HG03045 (cell line): Measurements from ENCODE around the gene NRP2.

Source experiments
- ATAC-seq: cut with Tn5 transposase; IDR thresholded peaks from one replicate; pipeline ENCODE4 v1.9.1; 2021; ENCODE audit warnings: mild to moderate bottlenecking, moderate library complexity; ENCODE audit not compliant: unreplicated experiment

NRP2 gene

DNA sequence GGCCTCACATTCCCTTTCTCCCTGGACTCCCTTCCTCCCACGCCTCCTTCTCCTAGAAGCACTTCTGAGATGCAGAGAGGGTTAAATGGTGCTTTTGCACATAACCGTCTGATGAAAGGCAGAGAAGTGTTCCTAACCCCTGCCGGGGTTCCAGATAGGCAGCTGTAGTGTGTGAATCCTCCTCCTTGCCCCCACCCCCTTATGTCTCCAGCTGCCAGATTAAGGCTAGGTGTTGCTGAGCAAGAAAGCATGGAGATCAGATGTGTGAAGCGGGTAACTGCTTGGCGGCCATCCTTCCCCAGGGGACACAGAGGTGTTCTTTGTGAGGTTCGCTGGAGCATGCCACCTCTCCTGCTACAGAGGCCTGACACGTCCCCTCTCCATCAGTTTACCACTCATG is 88.3 kb downstream of the NRP2 start:
- ATAC-seq = no peak

DNA sequence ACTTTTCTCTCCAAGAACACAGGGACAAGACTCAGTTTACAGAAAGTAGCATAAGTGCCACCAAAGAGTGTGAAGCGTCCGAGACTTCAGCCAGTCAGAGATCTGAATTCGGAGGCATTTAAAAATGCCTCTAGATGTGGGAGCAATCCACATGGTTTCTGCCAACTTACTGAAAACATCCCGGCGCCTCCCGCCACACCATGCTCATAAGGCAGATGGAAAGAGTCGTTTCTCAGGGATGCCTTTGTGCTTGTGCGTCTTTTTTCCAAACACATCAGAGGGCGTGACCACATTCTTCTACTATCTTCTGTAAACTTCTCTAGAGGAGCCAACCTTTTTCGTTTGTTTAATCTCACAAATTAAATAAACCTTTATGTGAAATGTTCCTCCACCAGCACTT is 88.7 kb downstream of the NRP2 start:
- ATAC-seq = no peak

DNA sequence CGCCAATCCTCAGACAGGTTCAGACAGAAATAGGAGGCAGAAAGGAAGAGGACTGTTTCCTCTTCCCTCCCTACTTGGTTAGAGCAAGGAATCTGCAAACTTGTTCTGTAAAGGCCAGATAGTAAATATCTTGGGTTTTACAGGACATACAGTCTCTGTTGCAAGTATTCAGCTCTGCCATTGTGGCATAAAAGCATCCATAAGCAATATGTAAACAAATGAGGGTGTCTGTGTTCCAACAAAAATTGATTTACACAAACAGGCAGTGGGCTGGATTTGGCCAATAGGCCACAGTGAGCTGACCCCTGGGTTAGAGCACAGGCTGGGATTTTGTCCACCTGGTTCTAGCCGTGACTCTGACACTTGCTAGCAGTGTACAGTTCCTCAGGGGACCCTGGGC is 89.4 kb downstream of the NRP2 start:
- ATAC-seq = no peak

DNA sequence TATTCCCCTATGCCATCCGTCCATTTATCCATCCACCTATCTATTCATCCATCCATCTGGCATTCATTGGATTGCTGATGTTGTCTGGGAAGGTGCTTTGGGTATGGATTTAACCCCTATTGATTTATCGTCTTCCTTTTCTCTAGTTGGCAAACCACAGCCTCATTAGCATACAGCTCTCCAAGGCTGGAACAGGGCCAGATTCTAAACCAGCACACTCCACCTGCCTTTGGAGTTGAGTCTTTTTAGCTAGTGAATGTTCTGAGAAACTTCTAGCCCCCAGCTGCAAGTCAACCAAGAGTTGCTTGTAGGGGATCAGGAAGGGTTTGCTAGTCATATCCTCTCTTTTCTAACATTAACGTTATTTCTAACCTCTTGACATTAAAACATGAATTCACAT is 90.7 kb downstream of the NRP2 start:
- no peak for ATAC-seq

DNA sequence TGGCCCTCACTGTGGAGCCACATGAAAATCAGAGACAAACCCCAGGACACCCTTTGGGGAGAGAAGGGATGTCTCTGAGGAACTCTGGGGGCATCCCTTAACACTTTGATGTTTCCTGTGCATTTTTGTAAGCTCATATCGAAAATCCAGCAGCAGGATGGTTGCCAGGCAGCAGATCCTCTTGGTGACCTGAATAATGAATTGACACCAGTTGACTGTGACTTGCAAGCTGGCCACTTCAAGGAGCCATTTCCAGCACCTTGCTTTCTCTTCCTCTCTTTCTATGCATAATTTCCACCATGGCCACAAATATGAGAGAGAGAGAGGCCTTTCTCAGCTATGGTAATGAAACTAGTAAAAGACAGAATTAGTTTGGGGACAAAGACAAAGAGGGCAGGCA is 91.7 kb downstream of the NRP2 start:
- no peak for ATAC-seq

DNA sequence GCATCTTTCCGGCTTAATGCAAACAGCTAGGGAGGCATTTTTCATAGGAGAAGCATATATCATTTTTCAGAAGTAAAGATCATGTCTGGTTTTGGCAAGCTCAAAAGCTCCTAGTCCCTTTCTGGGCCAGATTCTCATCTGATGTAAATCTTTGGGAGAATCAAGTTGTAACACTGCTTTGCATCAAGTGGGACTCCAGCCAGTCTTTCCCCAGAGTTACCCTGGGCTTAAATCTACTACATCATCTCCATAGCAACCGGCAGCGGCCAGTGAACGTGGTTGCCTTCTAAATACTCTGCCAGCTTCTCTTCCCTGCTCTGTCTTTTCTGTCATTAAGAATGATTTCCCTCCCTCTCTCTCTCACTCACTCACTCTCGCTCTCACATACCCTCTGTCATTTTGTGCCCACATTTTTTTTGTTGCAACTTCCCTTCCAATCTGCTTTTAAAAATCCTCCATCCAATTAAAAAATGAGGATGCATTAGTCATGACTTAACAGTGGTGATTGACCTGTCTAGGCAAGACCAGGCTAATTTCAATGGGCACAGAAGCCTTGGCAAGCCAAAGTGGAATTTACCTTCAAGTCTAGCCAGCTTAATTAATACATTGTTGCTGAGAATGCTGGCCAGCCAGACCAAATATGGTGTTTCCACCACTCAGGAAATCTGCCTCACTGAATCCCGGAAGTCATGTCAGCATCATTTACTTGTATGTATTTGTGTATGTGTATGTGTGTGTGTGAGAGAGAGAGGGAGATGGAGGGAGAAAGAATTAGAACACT is 93.0 kb downstream of the NRP2 start:
- ATAC-seq = no peak

DNA sequence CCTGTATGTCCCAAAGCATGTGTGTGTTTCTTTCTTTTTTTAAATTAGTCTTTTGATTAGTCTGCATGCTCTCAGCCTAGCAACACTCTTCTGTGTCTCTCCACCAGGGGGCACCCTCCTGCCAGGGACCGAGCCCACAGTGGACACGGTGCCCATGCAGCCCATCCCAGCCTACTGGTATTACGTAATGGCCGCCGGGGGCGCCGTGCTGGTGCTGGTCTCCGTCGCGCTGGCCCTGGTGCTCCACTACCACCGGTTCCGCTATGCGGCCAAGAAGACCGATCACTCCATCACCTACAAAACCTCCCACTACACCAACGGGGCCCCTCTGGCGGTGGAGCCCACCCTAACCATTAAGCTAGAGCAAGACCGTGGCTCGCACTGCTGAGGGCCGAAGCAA is 93.8 kb downstream of the NRP2 start:
- ATAC-seq = no peak

DNA sequence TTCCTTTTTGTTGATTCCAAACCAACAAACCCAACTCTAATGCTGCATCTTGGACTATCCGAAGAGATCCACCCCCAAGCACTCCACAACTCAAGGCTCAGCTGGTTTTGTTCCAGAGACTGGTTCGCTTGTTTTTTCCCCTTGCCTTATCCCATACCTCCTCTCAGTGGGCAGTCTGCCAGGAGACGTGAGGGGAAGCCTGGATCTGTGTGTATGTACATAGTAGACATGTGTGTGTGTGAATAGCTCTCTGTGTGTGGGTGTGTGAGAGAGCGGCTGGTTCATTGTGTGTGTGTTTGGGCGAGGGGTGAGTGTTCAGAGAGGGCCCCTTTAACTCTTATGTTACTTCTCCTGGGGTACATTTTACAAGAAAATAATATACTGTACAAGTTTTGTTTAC is 94.4 kb downstream of the NRP2 start:
- no peak for ATAC-seq

DNA sequence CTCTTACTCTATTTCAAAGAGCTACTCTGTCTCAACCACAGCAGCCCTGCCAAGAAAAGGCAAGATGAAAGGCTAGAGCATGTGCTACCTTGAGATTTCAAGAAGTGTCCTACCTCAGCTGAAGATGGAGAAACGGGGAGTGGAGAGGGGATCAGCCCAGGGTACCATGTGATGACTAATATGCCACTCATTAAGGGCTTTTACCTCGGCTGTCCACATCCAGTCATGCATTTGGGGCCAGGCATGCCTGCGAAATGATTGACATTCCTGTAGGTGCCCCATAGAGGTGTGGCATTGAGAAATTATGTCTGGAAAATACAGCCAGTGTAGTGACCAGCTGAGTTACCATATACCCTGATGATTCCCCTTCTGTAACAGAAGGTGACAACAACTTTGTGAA is 96.1 kb downstream of the NRP2 start:
- no peak for ATAC-seq

DNA sequence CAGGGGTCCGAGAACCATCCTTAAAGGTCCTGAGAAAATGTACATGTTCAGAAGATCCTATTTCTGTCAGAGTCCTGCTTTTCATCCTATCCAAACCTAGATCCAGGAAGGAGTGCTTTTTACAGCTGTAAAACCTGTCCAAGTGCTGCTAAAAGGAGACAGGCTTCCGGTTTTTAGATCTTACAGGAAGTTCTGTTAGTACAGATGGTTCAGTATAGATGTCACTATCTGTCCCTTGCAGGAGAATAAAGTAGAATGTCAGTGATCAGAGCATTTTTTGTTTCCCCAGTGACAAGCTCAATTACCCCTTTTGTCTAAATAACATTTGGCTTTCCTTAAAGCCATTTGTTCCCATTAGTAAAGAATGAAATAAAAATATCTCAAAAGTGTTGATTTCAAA is 98.3 kb downstream of the NRP2 start:
- ATAC-seq = no peak

DNA sequence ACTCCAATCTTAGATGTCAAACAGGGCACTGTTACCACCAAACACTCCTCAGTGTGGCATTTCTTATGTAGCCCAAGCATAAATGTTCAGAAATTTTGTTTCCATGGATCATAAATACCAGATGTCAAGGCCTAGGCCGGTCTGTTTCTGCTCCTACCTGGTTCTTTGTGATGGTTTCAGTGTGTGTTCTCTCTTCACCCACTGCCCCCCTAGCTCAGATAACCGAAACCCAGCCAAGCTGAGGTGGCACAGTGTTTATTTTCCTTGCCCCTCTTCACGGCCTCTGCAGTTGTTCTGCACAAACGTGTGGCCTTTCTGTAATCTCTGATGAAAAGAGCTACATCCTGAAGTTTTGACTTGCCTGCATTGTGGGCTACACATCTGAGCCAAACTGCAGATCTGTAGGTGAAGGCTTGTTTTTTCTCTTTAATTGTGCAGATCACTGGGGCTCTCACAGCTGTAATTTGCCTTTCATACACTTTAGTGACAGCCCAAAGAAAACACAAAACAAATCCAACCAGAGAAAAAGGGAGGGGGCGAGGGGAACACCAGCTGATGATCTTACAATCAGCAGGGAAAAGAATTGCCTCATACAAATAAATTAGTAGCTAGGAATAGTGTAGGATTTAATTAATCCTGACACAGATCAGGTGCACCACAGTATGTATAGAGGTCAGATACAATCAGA is 99.1 kb downstream of the NRP2 start:
- ATAC-seq = no peak

DNA sequence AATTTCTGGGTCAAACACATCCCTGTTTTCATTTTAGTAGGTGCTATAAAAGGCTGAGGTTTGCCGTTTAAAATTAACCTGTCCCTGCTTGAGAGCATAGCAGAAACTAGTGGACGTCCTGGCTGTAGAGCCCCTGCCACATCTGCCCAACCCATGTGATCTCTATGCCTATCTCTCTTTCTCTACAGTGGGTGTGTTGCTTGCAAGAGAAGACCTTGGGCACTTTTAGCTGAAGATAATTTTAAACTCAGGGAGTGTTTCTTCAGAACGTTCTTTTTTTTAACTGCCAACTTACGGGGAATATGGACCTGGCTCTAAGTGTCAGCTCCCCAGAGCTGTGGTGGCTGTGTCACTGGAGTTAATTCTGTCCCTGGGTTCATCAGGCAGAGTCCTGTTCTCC is 100.6 kb downstream of the NRP2 start:
- no peak for ATAC-seq

DNA sequence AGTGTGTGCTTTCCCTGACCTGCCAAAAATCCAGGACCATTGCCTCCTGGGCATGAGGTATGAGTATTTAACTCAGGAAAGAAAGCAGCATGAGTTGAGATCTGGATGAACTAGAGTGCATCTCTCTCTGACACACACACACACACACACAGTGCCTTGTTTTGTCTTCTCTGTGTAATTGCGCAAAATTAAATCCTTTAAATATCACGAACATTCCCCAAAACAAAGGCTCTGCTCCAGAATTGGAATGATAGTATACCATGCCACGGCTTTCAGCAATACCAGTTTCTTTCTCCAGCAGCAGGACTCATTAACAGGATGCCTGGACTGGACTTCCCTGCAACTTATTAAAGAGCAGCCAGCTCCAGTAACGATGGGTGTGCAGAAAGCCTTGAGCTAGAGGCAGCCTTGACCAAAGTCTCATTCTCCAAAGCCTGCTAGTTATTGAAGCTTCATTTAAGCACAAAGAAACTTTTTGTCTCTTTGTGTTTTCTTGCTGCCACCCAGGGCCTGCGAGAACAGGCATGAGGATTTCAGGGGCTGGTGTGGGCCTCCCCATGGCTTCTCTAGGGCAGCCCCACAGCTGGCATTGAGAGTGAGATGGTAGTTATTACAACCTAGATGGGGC is 101.7 kb downstream of the NRP2 start:
- no peak for ATAC-seq

DNA sequence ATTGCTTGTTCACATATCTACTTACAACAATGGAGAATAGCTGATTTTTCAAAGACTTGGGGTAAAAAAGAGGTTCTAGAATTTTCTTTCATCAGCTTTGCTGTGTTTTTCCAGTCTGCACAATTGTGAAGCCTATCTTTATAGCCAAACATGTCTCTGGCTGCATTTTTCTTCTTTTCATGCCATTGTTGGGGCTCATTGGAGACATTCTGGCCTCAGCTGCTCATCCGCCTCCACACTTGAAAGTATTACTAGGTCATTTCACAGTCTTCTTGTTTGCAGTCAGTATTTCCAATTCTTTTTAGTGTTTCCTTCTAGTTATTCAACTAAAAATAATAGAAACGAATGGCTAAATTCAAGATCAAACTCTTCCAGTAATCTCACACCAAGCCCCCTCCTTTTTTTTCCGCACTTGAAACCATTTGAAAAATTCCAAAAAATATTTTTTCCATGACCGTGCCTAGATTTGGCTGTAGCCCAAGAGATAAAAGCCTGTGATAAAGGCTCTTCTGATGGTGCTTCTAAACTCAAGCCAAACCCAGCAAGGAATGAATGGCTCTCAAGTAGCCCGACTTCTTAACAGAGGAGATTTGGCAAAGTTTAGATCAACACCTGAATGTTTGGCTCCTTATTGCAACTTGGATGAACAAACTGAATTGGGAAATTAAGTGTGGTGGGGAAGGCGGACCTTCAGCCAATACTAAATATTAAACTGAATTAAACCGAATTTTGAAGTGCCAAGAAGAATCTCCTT is 103.4 kb downstream of the NRP2 start:
- no peak for ATAC-seq

DNA sequence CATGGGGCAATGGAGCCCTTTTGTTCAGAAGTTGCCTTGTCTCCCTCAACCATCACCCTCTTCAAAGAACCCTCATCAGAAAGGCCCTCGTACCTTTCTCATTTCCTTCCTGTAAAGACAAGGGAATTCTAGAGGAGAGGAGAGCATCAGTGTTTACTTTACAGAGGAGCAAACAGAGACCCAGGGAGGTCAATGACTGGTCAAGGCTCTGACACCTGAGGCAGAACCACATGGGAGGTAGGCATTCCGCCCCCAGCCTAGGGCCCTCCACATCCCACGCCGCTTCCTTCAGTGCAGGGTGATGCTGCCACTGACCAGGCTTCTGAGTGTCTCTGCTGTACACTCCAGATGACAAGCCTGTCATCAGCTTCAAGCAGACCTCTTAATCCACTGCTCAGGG is 104.7 kb downstream of the NRP2 start:
- ATAC-seq = no peak

DNA sequence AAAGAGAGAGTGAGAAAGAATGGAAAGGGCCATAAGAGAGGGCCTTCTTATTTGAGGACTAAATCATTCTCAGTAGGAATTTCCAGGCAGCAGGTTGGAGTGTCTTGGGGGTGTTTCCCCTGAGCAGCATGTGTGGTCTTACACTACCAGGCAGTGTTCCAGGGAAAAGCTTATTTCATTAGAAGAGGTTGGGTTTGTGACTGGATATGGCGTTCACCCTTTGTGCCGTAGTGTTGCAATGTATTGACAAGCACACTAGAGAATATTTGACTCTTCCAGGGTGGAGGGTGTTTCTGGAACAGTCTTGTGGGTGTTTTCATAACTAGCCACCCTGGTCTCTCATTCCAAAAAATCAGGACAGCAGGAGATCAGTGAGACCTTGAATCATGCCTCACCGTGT is 105.5 kb downstream of the NRP2 start:
- no peak for ATAC-seq

DNA sequence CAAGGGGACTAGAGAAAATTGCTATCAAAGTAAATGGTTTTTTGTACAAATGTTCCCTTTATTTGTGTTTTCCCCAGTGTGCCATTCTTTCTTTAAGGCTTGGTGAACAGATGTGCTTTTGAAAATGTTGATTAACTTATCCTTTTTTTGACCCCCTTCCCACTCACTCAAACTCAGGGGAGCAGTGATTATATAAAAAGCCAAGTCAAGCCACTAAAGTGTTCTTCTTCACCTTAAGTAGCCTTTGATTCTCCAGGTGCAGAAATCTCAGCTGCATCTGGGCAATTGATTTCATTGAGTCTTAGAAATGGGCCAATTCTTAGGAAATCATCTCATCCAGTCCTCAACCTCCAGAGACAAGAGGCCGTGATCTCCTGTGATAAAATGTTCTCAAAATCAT is 107.6 kb downstream of the NRP2 start:
- no peak for ATAC-seq

DNA sequence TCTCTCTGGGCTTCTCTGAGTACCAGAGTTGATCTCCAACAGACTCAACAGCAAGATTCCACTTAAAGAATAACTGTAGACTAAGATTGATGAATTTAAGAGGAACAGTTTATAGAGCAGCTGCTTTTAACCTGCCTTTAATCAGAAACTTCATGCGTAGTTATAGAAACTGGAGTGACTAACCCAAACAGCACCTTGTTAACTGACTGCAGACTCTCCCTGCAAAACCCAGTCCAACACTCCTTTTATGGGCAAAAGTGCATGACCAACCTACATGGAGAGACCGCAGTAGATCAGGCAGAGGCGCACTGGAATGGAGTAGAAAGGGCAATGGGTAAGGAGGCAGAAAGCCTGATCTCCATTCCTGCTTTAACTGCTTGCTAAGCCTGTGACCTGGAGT is 110.6 kb downstream of the NRP2 start:
- ATAC-seq = no peak

DNA sequence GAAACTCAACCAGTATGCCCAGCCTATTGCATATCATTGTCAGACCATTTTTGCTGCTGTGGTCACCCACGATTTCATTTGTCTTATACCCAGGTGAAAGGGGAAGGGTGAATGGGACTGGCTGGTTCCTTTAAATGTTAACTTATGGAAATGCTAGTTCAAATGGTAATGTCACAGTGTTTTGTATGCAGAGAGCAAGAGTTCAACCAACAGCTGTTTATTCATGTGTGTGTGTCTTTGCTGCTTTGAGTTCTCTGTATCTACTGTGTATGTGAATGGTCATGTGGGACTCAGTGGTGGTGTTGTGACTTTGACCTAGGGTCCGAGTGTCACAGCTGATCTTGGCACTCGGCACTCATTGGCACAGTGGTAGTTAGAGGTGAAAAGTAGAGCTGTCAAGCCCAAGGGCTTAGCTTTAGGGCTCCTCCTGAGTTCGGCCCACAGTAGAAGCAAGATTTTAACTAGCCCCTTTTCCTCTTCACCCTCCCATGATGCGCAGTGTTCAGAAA is 114.6 kb downstream of the NRP2 start:
- no peak for ATAC-seq

DNA sequence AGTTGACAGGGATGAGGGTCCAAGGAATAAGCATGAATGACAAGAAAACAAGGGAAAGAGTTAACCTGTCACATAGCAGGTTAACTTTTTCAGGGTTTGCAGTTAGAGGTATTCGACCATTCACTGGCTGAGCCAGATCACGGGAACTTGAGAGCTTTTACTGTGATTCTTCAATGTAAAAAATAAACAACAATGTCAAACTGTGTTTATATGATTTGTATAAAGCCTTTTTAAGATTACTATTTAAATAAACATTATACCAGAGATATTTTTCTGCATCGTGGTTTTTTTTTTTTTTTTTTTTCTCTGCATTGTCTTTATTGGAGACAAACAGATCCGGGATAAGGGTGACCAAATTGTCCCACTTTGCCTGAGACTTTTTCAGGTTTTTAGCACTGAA is 115.6 kb downstream of the NRP2 start:
- ATAC-seq = no peak

DNA sequence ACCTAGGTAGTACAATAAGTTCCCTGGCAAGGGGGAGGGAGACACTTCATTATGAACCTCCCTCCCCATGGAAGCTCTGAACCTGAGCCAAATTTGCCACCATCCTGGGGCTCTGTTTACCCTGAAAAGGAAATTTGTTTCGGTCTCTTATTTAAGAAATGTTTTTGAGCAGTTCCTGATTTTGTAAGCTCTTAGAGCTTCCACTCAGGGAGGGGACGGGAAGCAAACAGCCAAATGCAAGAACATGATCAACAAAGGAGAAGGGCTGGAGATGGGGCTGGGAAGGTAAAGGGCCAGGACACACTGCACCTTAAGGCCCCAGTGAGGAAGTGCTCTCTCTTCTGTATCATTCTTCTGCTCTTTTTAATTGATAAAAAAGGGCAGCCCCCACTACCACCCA is 117.9 kb downstream of the NRP2 start:
- ATAC-seq = no peak
